CD4-positive, alpha-beta T cell treated with Interleukin-12 subunit alpha and Interleukin-12 subunit beta, for 1 hour (primary cell): Measurements from ENCODE around the gene PIK3C2A.
"Not testable (repeated sequence)": the region's sequence is repeated elsewhere in the genome, so short reads cannot be mapped to it uniquely, and the experiment has no call there.

Experiments used
- DNase-seq: peaks from one replicate; pipeline ENCODE4 v3.0.0-alpha.2; 2020

The PIK3C2A gene, protein sequence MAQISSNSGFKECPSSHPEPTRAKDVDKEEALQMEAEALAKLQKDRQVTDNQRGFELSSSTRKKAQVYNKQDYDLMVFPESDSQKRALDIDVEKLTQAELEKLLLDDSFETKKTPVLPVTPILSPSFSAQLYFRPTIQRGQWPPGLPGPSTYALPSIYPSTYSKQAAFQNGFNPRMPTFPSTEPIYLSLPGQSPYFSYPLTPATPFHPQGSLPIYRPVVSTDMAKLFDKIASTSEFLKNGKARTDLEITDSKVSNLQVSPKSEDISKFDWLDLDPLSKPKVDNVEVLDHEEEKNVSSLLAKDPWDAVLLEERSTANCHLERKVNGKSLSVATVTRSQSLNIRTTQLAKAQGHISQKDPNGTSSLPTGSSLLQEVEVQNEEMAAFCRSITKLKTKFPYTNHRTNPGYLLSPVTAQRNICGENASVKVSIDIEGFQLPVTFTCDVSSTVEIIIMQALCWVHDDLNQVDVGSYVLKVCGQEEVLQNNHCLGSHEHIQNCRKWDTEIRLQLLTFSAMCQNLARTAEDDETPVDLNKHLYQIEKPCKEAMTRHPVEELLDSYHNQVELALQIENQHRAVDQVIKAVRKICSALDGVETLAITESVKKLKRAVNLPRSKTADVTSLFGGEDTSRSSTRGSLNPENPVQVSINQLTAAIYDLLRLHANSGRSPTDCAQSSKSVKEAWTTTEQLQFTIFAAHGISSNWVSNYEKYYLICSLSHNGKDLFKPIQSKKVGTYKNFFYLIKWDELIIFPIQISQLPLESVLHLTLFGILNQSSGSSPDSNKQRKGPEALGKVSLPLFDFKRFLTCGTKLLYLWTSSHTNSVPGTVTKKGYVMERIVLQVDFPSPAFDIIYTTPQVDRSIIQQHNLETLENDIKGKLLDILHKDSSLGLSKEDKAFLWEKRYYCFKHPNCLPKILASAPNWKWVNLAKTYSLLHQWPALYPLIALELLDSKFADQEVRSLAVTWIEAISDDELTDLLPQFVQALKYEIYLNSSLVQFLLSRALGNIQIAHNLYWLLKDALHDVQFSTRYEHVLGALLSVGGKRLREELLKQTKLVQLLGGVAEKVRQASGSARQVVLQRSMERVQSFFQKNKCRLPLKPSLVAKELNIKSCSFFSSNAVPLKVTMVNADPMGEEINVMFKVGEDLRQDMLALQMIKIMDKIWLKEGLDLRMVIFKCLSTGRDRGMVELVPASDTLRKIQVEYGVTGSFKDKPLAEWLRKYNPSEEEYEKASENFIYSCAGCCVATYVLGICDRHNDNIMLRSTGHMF (N-terminal part only)

GRCh38 chr11:17207317-17208256, at the start of gene PIK3C2A:
TSS of gene PIK3C2A (minus strand) at chr11:17207986. CDS start at chr11:17169741, 38,245 bp downstream.
- peak; percentile 93 for DNase-seq

- no peak for DNase-seq
These were observed 49.4 kb upstream of the PIK3C2A start for GRCh38 chr11:17257196-17257595.

GRCh38 chr11:17256512-17256911, 48.7 kb upstream of the PIK3C2A start:
- DNase-seq, result no peak

DNA sequence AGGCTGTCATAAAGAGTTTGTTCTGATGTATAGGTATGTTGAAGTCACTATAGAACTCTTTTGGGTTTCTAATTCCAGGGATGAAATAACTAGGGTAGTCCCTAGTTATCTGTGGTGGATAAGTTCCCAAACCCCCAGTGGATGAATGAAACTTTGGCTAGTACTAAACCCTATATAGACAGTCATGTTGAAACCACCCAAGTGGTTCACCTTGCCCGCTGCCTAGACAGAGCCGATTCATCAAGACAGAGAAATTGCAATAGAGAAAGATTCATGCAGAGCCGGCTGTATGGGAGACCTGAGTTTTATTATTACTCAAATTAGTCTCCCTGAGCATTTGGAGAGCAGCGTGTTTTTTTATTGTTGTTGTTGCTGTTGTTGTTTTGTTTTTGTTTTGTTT, 44.9 kb upstream of the PIK3C2A start:
- no peak for DNase-seq

DNA sequence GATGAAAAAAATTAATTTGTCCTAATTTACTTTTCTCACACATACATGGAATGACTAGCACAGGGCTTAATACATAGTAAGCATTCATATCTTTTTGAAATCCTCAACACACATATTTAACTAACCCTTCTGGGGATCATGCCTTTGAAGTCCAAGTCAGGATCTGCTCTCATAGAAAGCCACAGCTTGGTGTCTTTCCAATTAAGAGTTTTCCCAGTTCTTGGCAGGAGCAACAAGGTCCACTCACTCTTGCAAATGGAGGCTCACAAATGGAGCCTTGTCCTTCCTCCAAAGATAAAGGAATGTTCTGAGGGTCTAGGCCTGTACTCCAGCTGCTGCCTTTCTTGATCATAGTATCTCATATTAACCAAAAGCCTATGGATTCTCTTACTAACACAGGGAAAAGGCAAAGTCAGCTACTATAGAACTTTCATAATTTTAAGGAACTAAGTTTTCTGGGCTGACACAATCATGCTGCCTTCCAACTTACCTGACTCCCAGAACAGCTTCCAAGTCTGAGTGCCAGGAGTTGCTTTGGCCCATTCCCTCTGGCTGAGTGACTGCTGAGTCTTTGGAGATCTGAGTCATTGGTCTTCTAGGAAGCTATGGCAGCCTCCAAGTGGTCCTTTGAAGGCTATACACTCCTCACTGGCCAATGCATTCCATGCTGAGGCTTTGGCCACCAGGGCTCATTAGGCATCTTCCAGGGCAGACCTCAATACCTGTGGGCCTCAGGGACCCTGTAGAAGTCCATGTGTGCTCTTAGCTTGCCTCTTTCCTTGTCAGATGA, 43.0 kb upstream of the PIK3C2A start:
- no peak for DNase-seq

DNA sequence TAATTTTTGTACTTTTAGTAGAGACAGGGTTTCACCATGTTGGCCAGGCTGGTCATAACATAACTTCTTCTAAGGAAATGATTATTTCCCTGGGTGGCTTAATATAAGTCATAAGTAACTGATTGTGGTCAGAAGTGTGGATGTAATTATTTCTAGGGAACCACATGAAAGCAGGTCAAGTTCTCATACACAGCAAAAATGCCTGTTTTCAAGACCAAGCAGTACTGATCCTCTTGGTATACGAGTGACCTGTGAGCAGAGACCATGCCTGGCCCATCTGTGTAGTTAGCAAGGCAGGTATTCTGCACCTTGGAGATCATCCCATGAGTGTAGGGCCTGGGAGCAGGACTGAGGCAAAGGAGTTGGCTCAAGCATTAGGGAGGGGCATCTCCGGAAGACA, 36.3 kb upstream of the PIK3C2A start:
- no peak for DNase-seq

DNA sequence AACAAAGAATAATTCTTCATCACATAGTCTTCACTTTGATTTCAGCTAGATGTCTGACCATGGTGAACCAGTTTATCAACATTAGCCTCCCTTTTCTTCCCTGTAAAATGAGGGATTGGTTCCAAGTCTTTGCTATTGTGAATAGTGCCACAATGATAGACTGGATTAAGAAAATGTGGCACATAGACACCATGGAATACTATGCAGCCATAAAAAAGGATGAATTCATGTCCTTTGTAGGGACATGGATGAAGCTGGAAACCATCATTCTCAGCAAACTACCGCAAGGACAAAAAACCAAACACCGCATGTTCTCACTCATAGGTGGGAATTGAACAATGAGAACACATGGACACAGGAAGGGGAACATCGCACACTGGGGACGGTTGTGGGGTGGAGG, 35.2 kb upstream of the PIK3C2A start:
- DNase-seq, result not testable (repeated sequence)

DNA sequence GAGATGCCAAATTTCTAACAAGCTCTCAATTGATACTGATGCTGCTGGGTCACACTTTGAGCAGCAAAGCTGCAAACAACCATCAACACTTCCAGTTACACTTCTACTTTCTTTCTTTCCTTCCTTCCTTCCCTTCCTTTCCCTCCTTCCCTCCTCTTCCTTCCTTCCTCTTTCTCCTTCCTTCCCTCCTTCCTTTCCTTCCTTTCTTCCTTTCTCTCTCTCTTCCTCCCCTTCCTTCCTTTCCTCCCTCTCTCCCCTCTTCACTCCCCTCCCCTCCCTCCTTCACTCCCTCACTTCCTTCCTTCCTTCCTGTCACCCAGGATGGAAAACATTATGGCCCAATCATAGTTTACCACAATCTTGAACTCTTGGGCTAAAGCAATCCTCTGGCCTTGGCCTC, 33.0 kb upstream of the PIK3C2A start:
- DNase-seq, result no peak

- not testable (repeated sequence) for DNase-seq
These were observed 32.1 kb upstream of the PIK3C2A start for GRCh38 chr11:17239927-17240326.

DNA sequence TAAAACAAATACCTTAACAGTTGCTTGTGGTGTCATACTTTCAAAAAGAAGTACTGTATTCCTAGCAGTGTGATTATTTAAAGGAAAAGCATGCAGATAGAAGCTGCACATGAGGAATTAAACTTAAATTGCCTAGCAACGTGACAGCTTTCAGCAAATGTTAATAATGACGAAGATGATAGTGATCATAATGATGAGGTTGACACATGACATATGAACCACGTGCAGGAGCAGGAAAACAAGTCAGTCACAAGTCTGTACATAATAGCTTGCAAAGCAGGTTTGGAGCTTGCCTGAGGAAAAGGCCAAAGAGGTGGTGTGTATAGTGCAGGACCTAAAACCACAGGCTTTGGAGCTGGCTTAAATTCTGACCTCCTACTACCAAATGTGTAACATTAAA, 30.6 kb upstream of the PIK3C2A start:
- DNase-seq, result no peak

GRCh38 chr11:17233101-17233500, 25.3 kb upstream of the PIK3C2A start:
- no peak for DNase-seq

GRCh38 chr11:17230867-17231851, 23.4 kb upstream of the PIK3C2A start:
- peak; percentile 36 for DNase-seq

DNA sequence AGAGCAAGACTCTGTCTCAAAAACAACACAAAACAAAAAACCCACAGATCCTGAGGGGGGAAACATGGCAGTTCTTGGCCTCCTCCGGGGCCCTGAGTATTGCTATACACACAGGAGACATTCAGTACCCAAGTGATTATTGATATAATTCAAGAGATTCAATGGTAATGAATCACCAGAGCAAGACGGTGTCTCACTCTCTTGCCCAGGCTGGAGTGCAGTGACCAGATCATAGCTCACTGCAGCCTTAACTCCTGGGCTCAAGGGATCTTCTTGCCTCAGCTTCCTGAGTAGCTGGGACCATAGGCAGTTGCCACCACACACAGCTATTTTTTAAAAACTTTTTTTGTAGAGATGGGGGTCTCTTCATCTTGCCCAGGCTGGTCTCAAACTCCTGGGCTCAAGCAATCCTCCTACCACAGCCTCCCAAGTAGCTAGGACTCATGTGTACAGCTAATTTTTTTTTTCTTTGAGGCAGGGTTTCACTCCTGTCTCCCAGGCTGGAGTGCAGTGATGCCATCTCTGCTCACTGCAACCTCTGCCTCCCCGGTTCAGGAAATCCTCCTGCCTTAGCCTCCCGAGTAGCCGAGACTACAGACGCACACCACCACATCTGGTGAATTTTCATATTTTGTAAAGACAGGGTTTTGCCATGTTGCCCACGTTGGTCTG, 21.8 kb upstream of the PIK3C2A start:
- no peak for DNase-seq

DNA sequence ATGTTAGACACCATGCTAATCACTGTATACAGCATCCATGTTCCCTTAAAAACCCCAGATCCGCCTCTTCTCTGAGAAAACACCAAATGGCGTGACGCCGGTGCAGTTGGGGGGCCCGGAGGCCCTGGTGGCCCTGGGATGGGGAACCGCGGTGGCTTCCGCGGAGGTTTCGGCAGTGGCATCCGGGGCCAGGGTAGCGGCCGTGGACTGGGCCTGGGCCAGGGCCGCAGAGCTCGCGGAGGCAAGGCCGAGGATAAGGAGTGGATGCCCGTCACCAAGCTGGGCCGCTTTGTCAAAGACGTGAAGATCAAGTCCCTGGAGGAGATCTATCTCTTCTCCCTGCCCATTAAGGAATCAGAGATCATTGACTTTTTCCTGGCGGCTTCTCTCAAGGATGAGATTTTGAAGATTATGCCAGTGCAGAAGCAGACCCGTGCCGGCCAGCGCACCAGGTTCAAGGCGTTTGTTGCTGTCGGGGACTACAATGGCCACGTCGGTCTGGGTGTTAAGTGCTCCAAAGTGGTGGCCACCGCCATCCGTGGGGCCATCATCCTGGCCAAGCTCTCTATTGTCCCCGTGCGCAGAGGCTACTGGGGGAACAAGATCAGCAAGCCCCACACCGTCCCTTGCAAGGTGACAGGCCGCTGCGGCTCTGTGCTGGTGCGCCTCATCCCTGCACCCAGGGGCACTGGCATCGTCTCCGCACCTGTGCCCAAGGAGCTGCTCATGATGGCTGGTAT, 20.6 kb upstream of the PIK3C2A start:
- DNase-seq, result not testable (repeated sequence)

- no peak for DNase-seq
These were observed 16.9 kb upstream of the PIK3C2A start for GRCh38 chr11:17224727-17225126.

- DNase-seq, result no peak
These were observed 14.2 kb upstream of the PIK3C2A start for GRCh38 chr11:17221968-17222367.

GRCh38 chr11:17219016-17219415, 11.2 kb upstream of the PIK3C2A start:
- DNase-seq, result no peak

GRCh38 chr11:17218403-17218802, 10.6 kb upstream of the PIK3C2A start:
- no peak for DNase-seq
